Measurements from ENCODE around the gene PTP4A1. TPM values are rescaled to one million over a fixed set of nuclear protein-coding genes. Genes with fewer than 3 reads are reported as not detected.

Gene PTP4A1
- polyA plus RNA-seq, 2 of the 4 experiments (the other 2 are of a cell fraction) = 166 to 220 TPM

GRCh38 chr6:63553208-63553607, 19.1 kb upstream of the PTP4A1 start:
- H3K4me2 ChIP-seq = no peak overlapping the region
- peaks cover 25% of the 10 kb centered on the region for H3K4me1 ChIP-seq
- DNase-seq (ENCODE audit: low read depth in 1 of 2, low spot score in 1 of 2) = no peak
- H3K4me3 ChIP-seq = no peak overlapping the region
- no peak for ATAC-seq
- FAIRE-seq = no peak
- TF ChIP-seq HDAC2 (IDR thresholded peaks at IDR 0.05) (no peak), ZC3H11A (IDR thresholded peaks at IDR 0.05) (no peak), FOXS1 (CRISPR knock-in tag; IDR thresholded peaks at IDR 0.05) (no peak), ZNF302 (CRISPR knock-in tag; IDR thresholded peaks at IDR 0.05) (no peak), SMC3 (IDR thresholded peaks at IDR 0.05) (no peak), HOXB13 (CRISPR knock-in tag; IDR thresholded peaks at IDR 0.05; ENCODE audit: low read depth) (no peak), TFCP2L1 (CRISPR knock-in tag; IDR thresholded peaks at IDR 0.05) (no peak), RCOR1 (IDR thresholded peaks at IDR 0.05; ENCODE audit: low read depth, low read length) (no peak), FOSB (CRISPR knock-in tag; IDR thresholded peaks at IDR 0.05) (no peak), GATA3 (IDR thresholded peaks at IDR 0.05; ENCODE audit: borderline replicate concordance) (no peak), RARB (CRISPR knock-in tag; IDR thresholded peaks at IDR 0.05) (no peak), CTCF (IDR thresholded peaks at IDR 0.05) (no peak), NPAS2 (CRISPR knock-in tag; IDR thresholded peaks at IDR 0.05; ENCODE audit: borderline replicate concordance) (no peak), PHF8 (IDR thresholded peaks at IDR 0.05; ENCODE audit: borderline replicate concordance, low read depth) (no peak), CBX2 (IDR thresholded peaks at IDR 0.05; ENCODE audit: borderline replicate concordance, low read depth) (no peak), HES2 (IDR thresholded peaks at IDR 0.05) (no peak), JUN (IDR thresholded peaks at IDR 0.05) (no peak)
- CTCF ChIA-PET = interaction anchor here (0.7 kb wide), 1 partner anchor 39 kb away, joined by 3 read pairs; no protein-coding TSS in a partner anchor
- WGBS (ENCODE audit: missing lambda C conversion rate) = 89% methylated on average over 3 of the region's 3 CpGs
- H3K27ac ChIP-seq = peak overlapping the region; percentile 11 to 48; a peak in 5 of 6 replicates
- POLR2A ChIA-PET = no interaction called here
- no peaks in the 10 kb centered on the region for H3K9me3 ChIP-seq

- no peak for FAIRE-seq
- H3K4me1 ChIP-seq = peaks cover 29% of the 10 kb centered on the region
- POLR2A ChIA-PET = no interaction called here
- ATAC-seq = no peak
- WGBS (ENCODE audit: missing lambda C conversion rate) = 88% methylated on average over 1 of the region's 1 CpG
- CTCF ChIA-PET = no interaction called here
- TF ChIP-seq ZC3H11A (IDR thresholded peaks at IDR 0.05) (no peak), NFE2L2 (conservative IDR thresholded peaks at IDR 0.05; ENCODE audit: low read length) (no peak), CHD2 (IDR thresholded peaks at IDR 0.05; ENCODE audit: low read length, partially characterized antibody) (no peak), MAZ (IDR thresholded peaks at IDR 0.05; ENCODE audit: borderline replicate concordance, low read depth, low read length) (no peak), SMC3 (IDR thresholded peaks at IDR 0.05) (no peak), NPAS2 (CRISPR knock-in tag; IDR thresholded peaks at IDR 0.05; ENCODE audit: borderline replicate concordance) (no peak), ATOH8 (CRISPR knock-in tag; IDR thresholded peaks at IDR 0.05; ENCODE audit: low read depth) (no peak), ZNF302 (CRISPR knock-in tag; IDR thresholded peaks at IDR 0.05) (no peak), PHF8 (IDR thresholded peaks at IDR 0.05; ENCODE audit: borderline replicate concordance, low read depth) (no peak), JUNB (IDR thresholded peaks at IDR 0.05) (no peak), EHF (CRISPR knock-in tag; IDR thresholded peaks at IDR 0.05) (no peak), MYC (IDR thresholded peaks at IDR 0.05; ENCODE audit: borderline replicate concordance, low read length) (no peak), ESRRA (IDR thresholded peaks at IDR 0.05; ENCODE audit: borderline replicate concordance, low read length) (no peak), RAD21 (conservative IDR thresholded peaks at IDR 0.05 in 1 of 2, IDR thresholded peaks at IDR 0.05 in 1 of 2) (no peak), RFX5 (IDR thresholded peaks at IDR 0.05) (no peak), PBX3 (IDR thresholded peaks at IDR 0.05) (no peak), EHMT2 (IDR thresholded peaks at IDR 0.05; ENCODE audit: low read depth) (no peak), HMGXB4 (CRISPR knock-in tag; IDR thresholded peaks at IDR 0.05; ENCODE audit: borderline replicate concordance) (no peak), HOXB13 (CRISPR knock-in tag; IDR thresholded peaks at IDR 0.05; ENCODE audit: low read depth) (no peak)
- H3K27ac ChIP-seq = peak overlapping the region; percentile 11 to 89; a peak in 4 of 6 replicates
- no peak overlapping the region for H3K4me3 ChIP-seq
- H3K9me3 ChIP-seq = no peaks in the 10 kb centered on the region
- no peak overlapping the region for H3K4me2 ChIP-seq
- no peak for DNase-seq (ENCODE audit: low read depth in 1 of 2, low spot score in 1 of 2)
Observed at GRCh38 chr6:63553900-63554299, 18.4 kb upstream of the PTP4A1 start.

Measured in A549 (cell line).